GM13976 (cell line): Measurements from ENCODE around the gene MARCHF3.

ENCODE experiments used
- DNase-seq: peaks from one replicate; pipeline ENCODE4 v3.0.0; 2012; ENCODE audit warnings: low spot score
- in situ Hi-C: fragments of 300-500 bp; cut with MboI; formaldehyde crosslinking; loops from one replicate; pipeline ENCODE4 v1.12.0; 2022; ENCODE audit warnings: low sequenced_read_pairs, mixed read lengths, inconsistent platforms; ENCODE audit not compliant: unreplicated experiment
- TF ChIP-seq, protein P1 (sequence below): IDR thresholded peaks from 2 replicates; pipeline ENCODE4 v1.5.1; 2012; ENCODE audit warnings: borderline replicate concordance, mild to moderate bottlenecking; ENCODE audit not compliant: insufficient read depth; ENCODE audit errors: extremely low read depth, missing control alignments, control extremely low read depth

Gene MARCHF3

DNA sequence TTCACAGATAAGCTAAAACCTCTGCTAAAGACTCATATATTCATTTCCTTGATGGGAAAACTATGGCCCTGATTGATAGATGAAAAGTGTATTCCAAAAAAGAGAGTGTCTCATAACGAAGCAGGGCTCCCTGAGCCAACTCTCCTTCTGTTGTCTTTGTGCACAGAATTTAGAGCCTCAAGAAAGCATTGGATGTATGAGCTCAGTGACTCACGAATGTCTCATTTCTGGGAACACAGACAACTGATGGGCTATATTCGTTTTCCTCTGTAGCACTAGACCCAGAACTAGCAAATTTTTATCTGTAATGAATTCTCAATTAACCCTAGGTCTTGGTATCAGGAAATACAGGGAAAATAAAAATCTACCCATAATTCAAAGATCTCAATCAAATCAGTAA lies 165.1 kb downstream of the MARCHF3 start:
- no peak for DNase-seq
- TF ChIP-seq, protein P1, sequence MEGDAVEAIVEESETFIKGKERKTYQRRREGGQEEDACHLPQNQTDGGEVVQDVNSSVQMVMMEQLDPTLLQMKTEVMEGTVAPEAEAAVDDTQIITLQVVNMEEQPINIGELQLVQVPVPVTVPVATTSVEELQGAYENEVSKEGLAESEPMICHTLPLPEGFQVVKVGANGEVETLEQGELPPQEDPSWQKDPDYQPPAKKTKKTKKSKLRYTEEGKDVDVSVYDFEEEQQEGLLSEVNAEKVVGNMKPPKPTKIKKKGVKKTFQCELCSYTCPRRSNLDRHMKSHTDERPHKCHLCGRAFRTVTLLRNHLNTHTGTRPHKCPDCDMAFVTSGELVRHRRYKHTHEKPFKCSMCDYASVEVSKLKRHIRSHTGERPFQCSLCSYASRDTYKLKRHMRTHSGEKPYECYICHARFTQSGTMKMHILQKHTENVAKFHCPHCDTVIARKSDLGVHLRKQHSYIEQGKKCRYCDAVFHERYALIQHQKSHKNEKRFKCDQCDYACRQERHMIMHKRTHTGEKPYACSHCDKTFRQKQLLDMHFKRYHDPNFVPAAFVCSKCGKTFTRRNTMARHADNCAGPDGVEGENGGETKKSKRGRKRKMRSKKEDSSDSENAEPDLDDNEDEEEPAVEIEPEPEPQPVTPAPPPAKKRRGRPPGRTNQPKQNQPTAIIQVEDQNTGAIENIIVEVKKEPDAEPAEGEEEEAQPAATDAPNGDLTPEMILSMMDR: no peak
- in situ Hi-C loops: no loop called here

DNA sequence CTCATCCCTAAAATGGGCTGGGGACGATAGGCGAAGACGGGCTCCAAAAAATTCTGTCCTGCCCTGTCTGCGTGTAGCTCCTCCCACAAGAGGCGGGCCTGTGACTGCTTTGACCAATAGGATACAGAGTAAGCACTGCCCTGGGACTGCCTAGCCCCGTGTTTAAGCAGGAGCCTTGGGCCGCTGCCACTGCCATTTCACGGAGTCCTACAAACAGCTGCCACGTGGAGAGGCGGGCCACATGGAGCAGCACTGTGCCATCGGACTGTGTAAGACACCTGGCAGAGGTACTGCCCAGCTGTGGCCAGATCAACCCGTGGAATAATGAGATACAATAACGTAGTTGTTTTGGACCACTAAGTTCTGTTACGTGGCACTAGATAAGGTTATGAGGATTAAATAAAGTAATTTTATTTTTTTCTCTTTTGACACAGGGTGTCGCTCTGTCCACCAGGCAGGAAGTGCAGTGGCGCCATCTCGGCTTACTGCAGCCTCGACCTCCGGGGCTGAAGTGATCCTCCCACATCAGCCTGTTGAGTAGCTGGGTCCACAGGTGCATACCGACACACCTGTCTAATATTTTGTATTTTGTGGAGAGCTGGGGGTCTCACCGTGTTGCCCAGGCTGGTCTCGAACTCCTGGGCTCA lies 166.2 kb downstream of the MARCHF3 start:
- in situ Hi-C loops: no loop called here
- TF ChIP-seq, protein P1: no peak
- no peak for DNase-seq

DNA sequence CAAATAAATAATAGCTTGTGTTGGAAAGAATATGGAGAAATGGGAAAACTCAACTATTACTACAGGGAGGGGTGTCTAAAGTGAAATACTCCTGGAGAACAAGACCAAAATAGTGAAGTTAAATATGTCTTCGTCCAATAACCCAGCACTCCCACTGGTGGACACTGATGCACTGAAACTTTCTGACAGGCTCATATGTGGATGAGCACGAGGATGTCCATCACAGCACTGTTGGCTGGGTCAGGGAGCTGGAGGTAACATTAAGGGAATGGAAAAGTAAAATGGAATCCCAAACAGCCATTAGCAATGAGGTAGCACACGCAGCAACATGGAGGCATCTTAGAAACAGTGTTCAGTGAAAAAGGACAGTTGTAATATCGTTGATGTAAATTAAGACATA lies 167.0 kb downstream of the MARCHF3 start:
- in situ Hi-C loops: no loop called here
- no peak for DNase-seq
- TF ChIP-seq, protein P1: no peak

DNA sequence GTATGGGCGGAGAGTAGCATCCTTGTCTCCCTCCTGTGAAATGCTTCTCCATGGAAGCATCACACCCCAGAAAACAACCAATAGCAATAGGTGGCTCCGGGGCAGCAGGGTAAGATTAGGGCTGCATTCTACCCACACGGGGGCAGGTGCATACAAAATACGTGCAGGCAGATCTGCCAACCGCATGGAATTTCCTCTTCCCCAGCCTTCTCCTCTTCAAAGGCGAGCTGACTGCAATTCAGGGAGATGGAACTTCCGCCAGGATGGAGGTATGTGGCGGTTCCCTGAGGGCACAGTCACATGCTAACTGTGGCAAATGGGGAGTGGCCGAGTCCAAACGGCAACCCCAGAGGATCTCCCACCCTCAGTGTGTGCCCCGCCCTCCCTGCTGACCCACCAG lies 171.9 kb downstream of the MARCHF3 start:
- TF ChIP-seq, protein P1: no peak
- no peak for DNase-seq
- in situ Hi-C loops: no loop called here

DNA sequence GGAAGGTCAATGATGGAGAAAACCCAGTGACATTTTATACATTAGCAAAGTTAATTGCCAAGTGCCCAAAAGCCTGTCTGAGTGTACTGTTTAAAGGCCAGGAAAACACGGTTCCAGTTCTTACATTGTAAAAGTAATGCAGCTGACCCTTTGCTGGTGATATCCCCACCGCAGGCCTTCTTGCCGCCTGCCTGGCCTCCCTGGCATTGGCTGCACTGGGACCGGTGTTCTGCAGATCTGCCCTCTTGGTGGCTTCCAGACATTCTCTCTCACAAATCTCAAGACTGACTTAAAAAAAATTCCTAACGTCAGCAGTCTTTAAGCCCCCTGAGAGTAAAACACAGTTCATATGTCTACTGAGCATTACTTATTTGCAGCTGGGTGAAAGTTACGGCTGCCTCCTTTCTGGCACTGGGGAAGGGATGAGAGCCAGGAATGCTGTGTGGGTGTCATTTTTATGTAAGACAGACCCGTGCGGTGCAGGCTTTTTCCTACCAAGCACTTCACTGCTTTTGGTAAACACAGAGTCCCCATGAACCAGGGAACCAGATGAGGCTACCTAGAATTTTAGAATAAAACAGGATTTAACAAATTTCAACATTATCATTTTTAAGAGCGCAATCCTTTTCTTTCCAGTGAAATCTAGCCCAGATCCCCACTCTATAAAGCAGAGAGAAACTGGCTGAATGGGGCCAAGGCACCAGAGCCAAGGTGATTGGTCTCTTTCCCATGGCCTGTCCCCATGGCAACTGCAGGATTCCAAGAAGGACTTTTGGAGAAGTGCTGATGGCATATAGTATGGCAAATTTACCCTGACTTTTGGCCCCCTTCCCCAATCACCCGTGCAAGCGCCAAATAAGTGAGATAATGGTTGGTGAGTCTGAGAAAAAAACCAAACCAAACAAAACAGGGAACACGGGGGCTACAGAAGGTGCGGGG lies 172.6 kb downstream of the MARCHF3 start:
- no peak for DNase-seq
- in situ Hi-C loops: no loop called here
- TF ChIP-seq, protein P1: no peak

DNA sequence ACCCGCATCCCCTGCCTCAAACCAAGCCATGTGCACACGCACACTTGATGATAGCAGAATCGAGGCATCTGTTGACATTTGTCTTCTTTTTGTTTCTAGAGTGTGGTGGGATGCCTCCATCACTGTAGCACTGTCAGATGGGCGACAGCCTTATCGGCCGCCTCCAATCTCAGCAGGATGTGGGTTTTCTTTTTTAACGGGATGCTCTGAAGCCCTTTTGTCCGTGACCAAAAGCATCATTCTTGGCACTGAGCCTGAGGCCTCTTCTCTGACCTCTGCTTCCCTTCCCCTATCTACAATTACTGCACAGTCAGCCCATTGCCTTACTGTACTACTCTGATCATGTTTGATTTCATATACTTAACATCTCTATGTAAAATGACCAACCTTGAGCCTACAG lies 175.1 kb downstream of the MARCHF3 start:
- TF ChIP-seq, protein P1: no peak
- DNase-seq: no peak
- in situ Hi-C loops: no loop called here
